NCI-H1930 (cell line): ENCODE data around the gene NTMT2.

Experiments used
- DNase-seq, 2 experiments: peaks; one replicate each; lab custom pipeline; 2025; lab: John Stamatoyannopoulos, UW

NTMT2 gene

DNA sequence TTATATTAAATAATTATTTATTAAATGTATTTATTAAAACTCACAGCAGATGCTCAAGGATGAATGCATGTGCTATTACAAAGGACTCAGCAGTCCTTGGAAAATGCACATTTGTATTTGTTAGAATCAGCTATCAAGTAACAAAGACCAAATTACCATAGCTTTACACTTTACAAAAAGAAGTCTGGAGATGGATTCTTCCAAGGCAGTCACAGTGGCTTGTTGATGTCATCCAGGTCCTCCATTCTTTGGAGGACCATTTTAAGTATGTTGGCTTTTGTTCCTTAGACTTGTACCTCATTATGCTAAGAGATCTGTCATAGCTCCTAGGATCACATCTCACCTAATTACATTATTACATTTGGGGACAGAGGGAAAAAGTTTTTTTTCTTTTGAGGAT, 63.4 kb downstream of the NTMT2 start:
- no peak for DNase-seq

DNA sequence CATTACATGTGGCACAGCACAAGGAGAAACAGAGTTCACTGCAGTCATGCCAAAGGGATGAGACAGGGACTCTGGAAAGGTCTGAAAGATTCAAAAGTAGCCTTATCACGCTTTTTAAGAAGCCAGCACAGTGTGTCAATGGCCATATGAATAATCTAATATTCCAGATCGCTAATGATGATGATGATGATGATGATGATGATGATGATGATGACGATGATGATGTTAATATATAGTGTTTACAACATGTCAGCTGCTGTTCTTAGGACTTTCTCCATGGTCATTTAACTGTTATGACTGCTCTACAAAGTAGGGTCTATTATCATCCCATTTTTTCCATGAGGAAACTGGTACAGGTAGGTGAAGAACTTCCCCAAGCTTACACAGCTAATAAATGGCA, 64.4 kb downstream of the NTMT2 start:
- no peak for DNase-seq

DNA sequence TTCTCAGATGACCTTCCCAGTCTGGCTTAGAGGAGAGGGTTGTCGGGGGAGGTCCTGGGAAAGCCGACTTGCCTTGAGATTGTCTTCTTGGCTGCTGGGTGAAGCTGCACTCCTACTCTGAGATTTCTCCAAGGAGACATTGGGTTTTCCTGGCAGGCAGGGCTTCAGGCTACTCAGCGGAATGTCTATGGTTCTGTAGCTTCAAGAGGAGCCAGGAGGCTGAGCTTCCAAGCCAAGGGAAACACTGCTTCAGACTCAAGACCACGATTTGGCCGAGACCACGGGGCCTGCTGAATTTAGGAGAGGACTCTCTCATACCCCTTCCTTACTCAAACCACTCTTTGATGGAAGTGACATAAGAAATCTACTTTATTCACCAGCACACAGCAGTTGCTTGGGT, 67.8 kb downstream of the NTMT2 start:
- no peak for DNase-seq

DNA sequence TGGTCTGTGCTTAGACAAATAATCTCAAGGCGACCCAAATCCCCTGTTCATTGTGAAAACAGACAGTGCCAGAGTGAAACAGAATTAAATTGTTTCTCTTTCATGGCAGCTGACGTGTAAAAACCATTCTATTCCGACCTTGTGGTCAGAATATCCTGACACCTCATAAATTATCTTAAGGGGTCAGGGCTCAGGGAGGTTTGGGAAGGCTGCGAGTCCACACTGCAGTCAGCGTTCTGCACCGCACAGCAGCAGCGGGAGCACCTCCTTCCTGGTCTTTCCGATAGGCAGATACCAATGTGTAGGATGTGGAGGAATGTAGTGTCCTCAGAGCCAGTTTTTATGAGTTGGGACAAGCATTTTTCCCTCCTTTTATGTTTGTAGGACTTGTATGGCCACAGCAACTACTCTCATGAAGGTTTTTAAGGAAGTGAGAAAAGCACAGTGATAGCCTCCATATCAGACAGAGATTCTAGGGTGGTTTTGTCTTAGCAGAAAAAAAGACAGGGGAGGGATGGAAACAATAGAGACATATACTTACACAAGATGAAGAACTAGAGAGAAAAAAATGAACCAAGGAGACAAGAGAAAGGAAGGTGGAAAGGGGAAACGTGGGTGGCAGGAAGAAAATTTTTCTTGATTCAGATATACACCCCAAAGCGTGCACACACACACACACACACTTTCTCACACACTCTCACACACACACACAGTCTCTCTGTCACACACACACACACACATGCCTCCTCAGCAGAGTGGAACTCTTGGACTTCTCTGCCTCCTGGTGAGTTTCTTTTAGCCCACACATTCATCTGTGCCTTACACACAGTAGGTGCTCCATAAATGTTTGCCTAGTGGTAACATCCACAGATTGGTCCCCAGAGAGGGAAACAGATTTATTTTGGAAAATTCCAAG, 68.6 kb downstream of the NTMT2 start:
- DNase-seq = no peak

DNA sequence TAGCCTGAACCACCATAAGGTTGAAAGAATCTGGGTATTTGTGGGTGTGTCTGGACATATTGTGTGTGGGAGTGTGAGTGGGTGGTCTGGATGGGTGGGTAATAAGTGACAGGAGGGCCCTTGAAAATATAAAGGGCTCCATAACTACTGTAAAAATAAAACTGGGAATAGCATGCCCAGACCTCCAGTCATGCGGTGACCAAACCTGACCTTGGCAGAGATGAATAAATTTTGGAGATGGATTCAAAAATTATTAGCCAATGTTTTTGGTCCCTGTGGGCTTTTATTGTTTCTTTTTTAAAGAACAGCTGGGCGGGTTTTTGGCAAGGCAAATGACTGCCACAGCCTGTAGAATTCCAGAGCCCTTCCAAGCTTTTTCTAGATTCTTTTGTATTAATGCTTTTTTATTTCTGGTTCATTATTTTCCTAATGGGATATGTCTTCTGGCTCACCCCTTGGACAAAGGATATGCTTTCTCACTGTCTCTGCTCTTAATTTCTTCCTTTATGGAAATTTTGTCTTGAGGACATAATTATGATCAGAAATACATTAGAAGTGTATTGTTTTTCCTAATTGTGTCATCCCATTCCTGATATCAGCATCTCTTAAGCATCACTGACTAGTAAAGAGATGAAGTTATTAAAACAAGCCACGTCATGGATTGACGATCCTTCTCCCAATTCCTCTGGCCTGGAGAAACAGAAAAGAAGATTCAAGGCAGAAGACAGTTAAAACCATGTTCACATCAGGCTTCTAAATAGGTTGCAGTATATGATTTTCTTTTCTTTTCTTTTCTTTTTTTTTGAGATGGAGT, 69.5 kb downstream of the NTMT2 start:
- no peak for DNase-seq

DNA sequence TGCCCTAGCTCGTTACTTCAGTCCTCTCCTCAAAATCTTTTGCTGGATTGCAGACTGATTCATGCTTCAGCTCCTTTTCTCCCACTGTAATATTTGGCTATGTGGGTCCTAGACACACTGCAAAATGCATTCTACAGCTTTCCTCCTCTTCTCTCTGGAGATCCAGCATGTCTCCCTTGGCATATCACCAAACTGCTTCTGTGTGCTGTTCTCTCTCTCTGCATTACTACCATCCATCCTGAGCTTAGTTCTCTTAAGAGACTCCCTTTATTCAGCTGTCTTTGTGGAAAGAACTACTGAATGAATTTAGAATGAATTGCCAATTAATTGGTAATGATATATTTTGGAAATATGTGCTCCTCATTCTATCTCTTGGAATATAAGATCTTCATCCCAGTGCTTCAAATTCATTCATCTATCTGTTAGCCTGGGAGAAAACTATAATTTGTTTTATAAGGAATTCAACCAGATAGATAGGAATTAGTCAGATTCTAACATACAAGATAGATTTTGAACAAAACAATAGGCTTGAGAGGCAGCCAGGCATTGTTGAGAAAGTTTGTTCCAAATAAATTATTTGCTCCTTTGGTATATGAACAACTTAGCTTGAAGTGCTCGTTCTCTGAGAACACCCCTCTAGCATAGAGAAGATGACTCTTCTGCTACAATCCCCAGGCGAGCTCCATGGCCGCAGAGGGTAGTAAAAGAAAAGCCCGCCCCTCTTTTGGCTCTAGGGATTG, 71.9 kb downstream of the NTMT2 start:
- no peak for DNase-seq

DNA sequence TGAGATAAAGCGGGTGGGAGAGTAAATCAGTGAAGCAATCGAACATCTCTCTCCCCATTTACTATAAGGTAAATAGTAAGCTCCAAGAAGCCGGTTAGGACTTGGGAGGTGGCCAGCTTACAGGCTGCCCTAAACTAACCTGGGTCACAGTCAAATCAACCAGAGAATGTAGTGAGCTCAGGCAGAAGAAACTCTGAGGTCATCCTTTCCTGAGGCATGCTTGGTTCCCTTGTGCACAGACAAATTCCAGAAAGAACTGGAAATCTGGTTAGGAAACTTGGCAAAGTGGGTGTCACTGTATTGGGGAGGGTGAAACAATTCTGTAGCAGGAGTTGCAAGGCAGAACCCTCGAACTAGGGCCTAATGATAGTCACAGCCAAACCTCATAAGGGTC, 72.5 kb downstream of the NTMT2 start:
- no peak for DNase-seq
